HG03378 (cell line): Measurements from ENCODE around the gene FBXO5.
A peak's percentile ranks its signal among the peaks of the same experiment; 100 is the strongest.
"Not testable (repeated sequence)": the region's sequence is repeated elsewhere in the genome, so short reads cannot be mapped to it uniquely, and the experiment has no call there.

ENCODE experiments used
- ATAC-seq: cut with Tn5 transposase; IDR thresholded peaks from one replicate; pipeline ENCODE4 v1.9.1; 2021; ENCODE audit warnings: mild to moderate bottlenecking, moderate library complexity; ENCODE audit not compliant: unreplicated experiment

The FBXO5 gene

DNA sequence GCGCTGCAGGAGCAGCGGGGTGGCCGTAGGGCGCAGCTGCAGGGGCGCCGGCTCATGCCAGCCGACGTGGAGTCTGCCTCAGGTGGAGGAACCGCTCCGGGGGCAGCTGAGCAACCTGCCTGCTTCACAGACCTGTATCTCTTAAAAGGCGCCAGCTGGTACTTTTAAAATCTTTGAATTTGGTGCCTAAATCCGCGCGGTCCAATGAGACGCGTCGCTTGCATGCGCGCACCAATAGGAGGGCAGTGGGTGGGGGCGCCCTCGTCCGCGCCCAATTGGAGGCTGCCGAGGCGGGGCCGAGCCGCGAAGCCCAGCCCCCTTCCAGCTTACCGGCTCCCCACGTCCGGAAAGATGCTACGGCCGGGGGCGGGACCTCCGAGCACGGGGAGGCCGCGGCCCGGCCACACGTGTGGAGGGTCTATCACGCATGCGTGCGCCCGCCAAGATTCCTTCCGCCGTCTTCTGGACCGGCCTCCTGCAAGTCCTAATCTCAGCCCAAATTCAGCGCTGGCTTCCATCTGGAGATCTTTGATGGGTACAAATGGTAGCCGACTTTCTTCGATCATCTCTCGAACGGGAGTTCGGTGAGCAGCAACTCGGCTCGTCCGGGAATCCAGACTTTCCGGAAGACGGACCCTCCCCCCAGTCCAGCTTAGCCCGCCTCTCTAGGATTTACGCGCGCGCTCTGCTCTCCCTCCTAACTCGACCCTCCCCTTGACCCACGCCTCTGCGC, at the start of gene FBXO5:
Gene FBXO5 (minus strand): TSS at position 138 of the 733 bp plus-strand sequence. CDS start 82 bp downstream, at position 56.
- peak; percentile 76 for ATAC-seq

GRCh38 chr6:153032255-153032882, 49.5 kb upstream of the FBXO5 start:
- ATAC-seq, result no peak

- ATAC-seq, result no peak
Observed at GRCh38 chr6:153031335-153031955, 48.6 kb upstream of the FBXO5 start.

GRCh38 chr6:153028963-153029362, 46.1 kb upstream of the FBXO5 start:
- no peak for ATAC-seq

GRCh38 chr6:153028286-153028685, 45.4 kb upstream of the FBXO5 start:
- ATAC-seq, result no peak

- no peak for ATAC-seq
Observed at GRCh38 chr6:153027480-153027879, 44.6 kb upstream of the FBXO5 start.

DNA sequence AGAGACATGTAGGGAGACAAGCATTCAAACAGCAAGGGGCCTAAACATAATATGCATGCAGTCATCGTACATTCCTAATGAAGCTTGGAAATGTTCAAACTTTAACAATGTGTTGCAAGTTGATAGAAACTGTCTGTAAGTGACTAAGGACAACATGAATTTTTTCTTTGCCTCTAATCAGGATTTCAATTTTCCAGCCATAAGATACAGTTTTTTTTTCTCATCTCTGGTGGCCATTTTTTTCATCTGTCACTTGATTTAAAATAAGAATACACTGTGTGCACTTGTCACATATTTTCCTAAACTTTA, 41.8 kb upstream of the FBXO5 start:
- no peak for ATAC-seq

- ATAC-seq, result peak; percentile 99
Observed at GRCh38 chr6:153023977-153024708, 41.3 kb upstream of the FBXO5 start.

- no peak for ATAC-seq
Observed at GRCh38 chr6:153018355-153018754, 35.5 kb upstream of the FBXO5 start.

- ATAC-seq, result no peak
Observed at GRCh38 chr6:153016846-153017245, 34.0 kb upstream of the FBXO5 start.

- no peak for ATAC-seq
Observed at GRCh38 chr6:153015094-153015640, 32.3 kb upstream of the FBXO5 start.

DNA sequence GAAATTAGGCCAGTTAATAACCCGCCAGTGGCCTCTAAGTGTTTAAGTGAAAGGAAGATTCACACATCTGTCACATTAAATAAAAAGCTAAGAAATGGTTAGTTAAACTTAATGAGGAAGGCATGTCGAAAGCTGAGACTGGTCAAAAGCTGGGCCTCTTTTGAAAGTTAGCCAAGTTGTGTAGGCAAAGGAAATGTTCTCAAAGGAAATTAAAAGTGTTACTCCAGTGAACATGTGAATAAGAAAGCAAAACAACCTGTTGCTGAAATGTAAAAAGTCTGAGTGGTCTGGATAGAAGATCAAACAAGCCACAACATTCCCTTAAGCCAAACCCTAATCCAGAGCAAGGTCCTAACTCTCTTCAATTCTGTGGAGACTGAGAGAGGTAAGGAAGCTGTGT, 30.6 kb upstream of the FBXO5 start:
- no peak for ATAC-seq

- no peak for ATAC-seq
Observed at GRCh38 chr6:153012856-153013255, 30.0 kb upstream of the FBXO5 start.

DNA sequence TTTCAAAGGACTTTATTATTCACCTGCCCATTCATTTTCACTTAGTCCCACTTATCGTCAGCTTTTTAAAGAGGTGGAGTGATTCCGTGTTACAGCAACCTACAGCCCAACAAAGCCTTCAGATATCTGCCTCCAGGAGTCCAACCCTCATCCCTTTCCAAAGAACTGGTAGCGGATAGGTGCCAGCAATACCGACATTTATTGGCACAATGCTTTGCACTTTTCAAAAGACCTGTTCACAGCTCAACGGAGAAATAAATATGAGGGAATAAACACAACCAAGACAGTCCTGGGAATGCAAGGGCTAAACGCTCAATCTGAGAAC, 20.5 kb upstream of the FBXO5 start:
- ATAC-seq, result no peak

DNA sequence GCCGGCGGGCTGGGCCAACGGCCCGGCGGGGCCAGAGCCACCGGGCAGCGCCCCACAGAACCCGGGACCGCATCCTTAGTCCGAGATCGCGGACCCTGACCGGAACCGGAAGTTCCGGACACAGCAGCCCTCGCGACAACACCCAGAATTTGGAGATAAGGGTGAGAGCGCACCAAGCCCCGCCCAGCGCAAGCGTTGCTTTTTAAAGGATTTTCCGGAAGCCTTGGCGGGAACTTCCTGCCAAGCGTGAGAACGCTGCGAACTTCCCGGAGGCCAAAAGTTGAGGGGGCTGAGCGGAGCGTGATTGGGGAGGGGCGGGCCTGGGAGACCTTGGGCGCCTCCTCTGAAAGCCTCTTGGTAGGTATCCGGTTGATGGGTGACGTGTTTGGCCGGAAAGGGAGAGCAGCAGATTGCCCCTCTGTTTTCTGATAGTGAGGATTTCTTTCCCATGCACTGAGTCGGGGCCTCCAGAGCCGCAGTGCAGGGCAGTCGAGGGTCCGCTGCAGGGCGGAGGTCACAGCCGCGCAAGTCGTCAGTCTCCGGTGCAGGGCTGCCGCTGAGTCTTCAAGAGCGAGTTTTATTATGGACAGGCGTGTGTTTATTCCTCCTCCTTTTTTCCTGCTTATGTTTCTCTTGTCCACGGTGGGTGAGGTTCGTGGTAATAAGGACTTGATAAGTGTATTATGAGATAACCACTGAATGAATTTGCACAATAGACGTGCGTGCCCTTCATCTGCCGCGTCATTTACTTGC, 19.9 kb upstream of the FBXO5 start, which contains the start of gene MTRF1L:
Gene MTRF1L (minus strand): TSS at position 97 of the 753 bp plus-strand sequence. CDS start 24 bp downstream, at position 73.
- ATAC-seq, result peak; percentile 94

DNA sequence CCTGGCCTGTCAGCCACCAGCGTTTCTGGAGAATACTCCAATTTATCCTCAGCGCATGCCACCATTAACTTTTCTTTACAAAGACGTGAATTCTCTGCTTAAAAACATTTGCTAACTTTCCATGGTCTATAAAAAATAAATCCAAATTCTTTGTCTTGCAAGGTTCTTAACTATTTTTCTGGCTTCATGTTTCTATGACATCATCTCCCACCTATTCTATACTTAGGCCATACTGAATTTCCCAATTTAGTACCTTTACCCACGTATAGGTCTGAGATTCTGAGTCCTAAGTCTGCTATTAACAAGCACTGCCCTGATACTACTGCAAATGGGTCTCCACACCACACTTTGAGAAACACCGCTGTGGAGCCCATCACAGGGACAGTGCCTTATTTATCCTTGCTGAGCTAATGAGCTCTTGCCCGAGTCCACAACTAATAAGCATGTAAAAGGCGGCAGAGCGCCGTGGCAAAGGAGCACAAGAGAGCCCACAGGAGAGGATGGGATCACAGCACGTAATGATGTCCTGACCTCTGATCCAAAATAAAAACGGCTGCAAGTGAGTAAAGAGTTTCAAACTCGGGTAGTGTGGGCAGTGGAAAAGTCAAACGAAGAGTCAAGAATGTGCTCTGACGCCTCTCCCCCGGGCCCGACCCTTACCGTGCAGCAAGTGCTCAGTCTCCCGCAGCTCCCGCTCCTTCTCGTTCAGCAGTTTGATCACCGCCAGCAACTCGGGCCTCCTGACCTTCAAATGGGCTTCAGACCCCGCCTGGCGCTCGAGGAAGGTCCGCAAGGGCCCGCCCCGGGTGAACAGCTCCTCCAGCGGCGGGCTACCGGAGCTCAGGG, 19.1 kb upstream of the FBXO5 start:
- ATAC-seq, result peak; percentile 25

DNA sequence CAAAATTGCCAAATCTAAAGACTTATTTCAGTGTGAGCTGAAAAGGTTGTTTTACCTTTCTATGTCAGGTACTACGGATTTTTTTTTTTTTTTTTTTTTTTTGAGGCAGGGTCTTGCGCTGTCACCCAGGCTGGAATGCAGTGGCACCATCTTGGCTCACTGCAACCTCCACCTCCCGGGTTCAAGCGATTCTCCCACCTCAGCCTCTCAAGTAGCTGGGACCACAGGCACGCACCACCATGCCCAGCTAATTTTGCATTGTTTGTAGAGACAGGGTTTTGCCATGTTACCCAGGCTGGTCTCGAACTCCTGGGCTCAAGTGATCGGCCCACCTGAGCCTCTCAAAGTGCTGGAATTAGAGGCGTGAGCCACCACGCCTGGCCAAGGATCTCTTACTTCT, 17.9 kb upstream of the FBXO5 start:
- not testable (repeated sequence) for ATAC-seq

GRCh38 chr6:153000243-153000642, 17.4 kb upstream of the FBXO5 start:
- ATAC-seq, result no peak

DNA sequence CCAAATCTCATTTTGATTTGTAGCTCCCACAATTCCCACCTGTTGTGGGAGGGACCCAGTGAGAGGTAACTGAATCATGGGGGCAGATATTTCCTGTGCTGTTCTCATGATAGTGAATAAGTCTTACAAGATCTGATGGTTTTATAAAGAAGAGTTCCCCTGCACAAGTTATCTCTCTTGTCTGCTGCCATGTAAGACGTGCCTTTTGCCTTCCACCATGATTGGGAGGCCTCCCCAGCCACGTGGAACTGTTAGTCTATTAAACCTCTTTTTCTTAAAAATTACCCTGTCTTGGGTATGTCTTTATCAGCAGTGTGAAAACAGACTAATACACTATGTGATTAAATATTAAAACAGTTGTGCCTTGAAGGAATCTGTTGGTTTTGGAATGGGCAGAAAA, 16.7 kb upstream of the FBXO5 start:
- not testable (repeated sequence) for ATAC-seq

DNA sequence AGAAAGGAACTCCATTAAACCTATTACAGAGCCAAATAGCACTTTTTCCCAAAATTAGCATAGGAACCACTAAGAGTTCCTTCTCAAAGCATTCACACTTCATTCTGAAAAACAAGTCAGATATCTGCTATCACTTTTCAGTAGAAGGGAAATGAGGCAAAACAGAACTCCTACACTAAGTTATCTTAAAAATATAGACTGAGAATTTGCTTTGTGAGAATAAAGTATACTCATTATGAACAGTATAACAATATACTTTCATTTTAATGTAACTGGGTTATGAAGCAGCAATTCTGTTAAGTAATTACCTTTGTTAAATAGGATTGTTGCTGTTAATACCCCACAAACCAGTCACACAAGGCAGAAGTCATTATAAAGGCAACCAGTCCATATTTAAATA, 11.0 kb upstream of the FBXO5 start:
- ATAC-seq, result no peak
